Nephron progenitor cell (in vitro differentiated cells): Measurements from ENCODE around the gene THSD4.
A peak's percentile ranks its signal among the peaks of the same experiment; 100 is the strongest.

Experiments used
- DNase-seq: peaks from one replicate; pipeline ENCODE4 v3.0.0; 2021
- H3K27ac Mint-ChIP-seq: 2 replicates; pipeline ENCODE4 v1.8.0; 2021; ENCODE audit warnings: mild to moderate bottlenecking, moderate library complexity, mixed read lengths
- H3K27me3 Mint-ChIP-seq: 2 replicates; pipeline ENCODE4 v1.8.0; 2021; ENCODE audit warnings: mild to moderate bottlenecking, low read depth, mixed read lengths; ENCODE audit not compliant: poor library complexity
- H3K36me3 Mint-ChIP-seq: 2 replicates; pipeline ENCODE4 v1.8.0; 2021; ENCODE audit warnings: low read depth, mixed read lengths
- H3K4me1 Mint-ChIP-seq: 2 replicates; pipeline ENCODE4 v1.8.0; 2021; ENCODE audit warnings: mixed read lengths
- H3K4me3 Mint-ChIP-seq: 2 replicates; pipeline ENCODE4 v1.8.0; 2021; ENCODE audit warnings: mild to moderate bottlenecking, moderate library complexity, mixed read lengths
- H3K9me3 Mint-ChIP-seq: 2 replicates; pipeline ENCODE4 v1.8.0; 2021; ENCODE audit warnings: mild to moderate bottlenecking, moderate library complexity, mixed read lengths
- TF ChIP-seq, protein P1 (sequence below): fragments of 200-600 bp; sonication (generic); IDR thresholded peaks from 2 replicates; pipeline ENCODE4 v1.5.0; 2021; ENCODE audit warnings: antibody characterized with exemption

THSD4 gene

DNA sequence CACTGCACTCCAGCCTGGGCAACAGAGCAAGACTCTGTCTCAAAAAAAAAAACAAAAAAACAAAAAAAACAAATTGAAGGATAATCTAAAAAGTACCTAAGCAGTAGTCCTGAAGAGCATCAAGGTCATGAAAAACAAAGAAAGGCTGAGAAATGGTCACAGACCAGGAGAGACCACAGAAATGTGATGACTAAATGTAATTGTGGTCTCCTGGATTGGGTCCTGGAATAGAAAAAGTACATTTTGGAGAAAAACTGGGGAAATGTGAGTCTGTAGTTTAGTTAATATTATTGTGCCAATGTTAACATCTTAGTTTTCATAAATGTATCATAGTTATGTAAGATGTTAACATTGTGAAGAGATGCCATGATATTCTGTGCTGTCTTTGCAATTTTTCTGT is 427.6 kb downstream of the THSD4 start:
- no peak for DNase-seq
- Mint-ChIP-seq H3K36me3 (peaks cover 11% of the 10 kb centered on the region), H3K27ac (no peak overlapping the region), H3K4me3 (no peak overlapping the region), H3K4me1 (peaks cover 50% of the 10 kb centered on the region), H3K27me3 (peaks cover 9% of the 10 kb centered on the region), H3K9me3 (peaks cover 9% of the 10 kb centered on the region)
- TF ChIP-seq, protein P1, sequence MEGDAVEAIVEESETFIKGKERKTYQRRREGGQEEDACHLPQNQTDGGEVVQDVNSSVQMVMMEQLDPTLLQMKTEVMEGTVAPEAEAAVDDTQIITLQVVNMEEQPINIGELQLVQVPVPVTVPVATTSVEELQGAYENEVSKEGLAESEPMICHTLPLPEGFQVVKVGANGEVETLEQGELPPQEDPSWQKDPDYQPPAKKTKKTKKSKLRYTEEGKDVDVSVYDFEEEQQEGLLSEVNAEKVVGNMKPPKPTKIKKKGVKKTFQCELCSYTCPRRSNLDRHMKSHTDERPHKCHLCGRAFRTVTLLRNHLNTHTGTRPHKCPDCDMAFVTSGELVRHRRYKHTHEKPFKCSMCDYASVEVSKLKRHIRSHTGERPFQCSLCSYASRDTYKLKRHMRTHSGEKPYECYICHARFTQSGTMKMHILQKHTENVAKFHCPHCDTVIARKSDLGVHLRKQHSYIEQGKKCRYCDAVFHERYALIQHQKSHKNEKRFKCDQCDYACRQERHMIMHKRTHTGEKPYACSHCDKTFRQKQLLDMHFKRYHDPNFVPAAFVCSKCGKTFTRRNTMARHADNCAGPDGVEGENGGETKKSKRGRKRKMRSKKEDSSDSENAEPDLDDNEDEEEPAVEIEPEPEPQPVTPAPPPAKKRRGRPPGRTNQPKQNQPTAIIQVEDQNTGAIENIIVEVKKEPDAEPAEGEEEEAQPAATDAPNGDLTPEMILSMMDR: no peak

DNA sequence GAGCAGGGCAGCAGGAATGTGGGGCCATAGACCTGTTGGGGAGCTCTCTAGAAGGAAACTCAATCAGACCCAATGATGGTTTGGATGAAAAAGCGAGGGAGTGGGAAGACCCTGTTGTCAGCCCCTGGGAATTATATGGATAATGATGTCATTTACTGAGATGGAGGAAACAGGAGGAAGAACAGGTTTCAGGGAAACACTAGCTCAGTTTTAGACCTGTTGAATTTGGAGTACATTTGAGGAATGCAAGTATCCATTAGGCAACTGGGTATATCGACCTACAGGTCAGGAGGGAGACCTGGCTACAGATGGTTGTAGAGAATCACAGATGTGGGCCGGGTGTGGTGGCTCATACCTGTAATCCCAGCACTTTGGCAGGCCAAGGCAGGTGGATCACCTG is 428.1 kb downstream of the THSD4 start:
- DNase-seq: no peak
- Mint-ChIP-seq H3K4me1 (peaks cover 51% of the 10 kb centered on the region), H3K27ac (no peak overlapping the region), H3K9me3 (peaks cover 9% of the 10 kb centered on the region), H3K36me3 (peaks cover 11% of the 10 kb centered on the region), H3K27me3 (peaks cover 9% of the 10 kb centered on the region), H3K4me3 (no peak overlapping the region)
- TF ChIP-seq, protein P1: no peak

DNA sequence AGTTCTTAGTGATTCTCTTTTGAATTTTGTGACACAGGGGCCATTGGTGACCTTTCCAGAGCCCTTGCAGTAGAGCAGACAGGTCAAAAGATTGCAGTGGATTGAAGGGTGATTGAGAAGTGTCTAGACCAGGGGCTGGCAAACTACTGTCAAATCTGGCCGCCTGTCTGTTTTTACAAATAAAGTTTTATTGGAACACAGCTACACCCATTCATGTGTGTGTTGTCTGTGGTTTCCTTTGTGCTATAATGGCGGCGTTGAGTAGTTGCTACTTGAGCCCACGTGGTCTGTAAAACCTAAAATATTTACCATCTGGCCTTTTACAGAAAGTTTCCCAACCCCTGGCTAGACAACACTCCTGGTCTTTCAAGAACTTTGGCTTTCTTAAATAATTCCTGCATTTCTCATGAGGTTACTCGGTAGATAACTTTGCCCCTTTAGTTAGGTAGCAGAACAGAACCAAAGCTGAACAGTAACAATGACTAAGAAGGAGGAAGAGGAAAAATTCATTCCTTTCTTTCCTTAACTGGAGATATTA is 430.0 kb downstream of the THSD4 start:
- no peak for DNase-seq
- TF ChIP-seq, protein P1: no peak
- peaks cover 9% of the 10 kb centered on the region for H3K9me3 Mint-ChIP-seq
- no peak overlapping the region for H3K4me3 Mint-ChIP-seq
- peaks cover 5% of the 10 kb centered on the region for H3K27me3 Mint-ChIP-seq
- no peak overlapping the region for H3K27ac Mint-ChIP-seq
- peaks cover 53% of the 10 kb centered on the region for H3K4me1 Mint-ChIP-seq
- peaks cover 11% of the 10 kb centered on the region for H3K36me3 Mint-ChIP-seq

DNA sequence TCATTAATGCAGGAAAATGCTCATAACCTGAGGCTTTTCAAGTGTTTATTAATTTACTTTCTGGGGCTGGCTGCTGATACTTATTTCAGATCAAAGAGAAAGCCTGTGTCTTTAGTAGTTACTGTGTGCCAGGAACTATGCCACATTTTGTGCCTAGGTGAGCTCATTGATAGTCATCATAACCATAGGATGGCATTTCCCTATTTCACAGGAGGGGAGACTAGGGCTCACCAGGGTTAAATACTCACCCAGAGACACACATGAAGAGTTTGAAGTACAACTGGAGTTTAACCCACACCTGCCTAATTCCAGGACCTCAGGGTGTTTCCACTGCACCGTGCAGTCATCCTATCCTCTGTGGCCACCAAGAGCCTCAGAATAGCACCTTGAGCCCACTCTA is 430.7 kb downstream of the THSD4 start:
- DNase-seq: no peak
- TF ChIP-seq, protein P1: no peak
- H3K27me3 Mint-ChIP-seq: peaks cover 5% of the 10 kb centered on the region
- H3K27ac Mint-ChIP-seq: no peak overlapping the region
- H3K4me1 Mint-ChIP-seq: peaks cover 53% of the 10 kb centered on the region
- H3K4me3 Mint-ChIP-seq: no peak overlapping the region
- H3K36me3 Mint-ChIP-seq: peaks cover 11% of the 10 kb centered on the region
- peaks cover 9% of the 10 kb centered on the region for H3K9me3 Mint-ChIP-seq

DNA sequence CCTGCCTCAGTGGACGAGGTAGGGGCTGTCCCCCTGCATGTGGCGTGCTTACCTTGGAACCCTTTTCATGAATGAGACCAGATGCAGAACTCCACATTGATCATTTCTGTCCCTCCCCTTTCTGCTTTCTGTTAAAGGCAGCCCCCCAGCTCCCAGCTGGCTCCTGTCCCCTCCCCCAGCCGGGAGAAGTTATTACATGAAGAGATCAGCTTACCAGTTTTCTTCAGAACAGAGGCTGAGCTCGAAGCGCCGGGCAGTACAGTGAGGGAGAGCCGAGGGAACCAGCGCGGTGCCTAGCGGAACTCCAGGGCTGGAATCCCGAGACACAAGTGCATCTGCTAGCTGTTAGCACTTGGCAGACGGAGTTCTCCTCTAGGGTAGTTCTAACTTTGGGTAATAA is 431.7 kb downstream of the THSD4 start:
- H3K4me1 Mint-ChIP-seq: peaks cover 53% of the 10 kb centered on the region
- H3K27me3 Mint-ChIP-seq: peaks cover 5% of the 10 kb centered on the region
- H3K36me3 Mint-ChIP-seq: peaks cover 6% of the 10 kb centered on the region
- H3K4me3 Mint-ChIP-seq: peak overlapping the region; percentile 53
- TF ChIP-seq, protein P1: no peak
- peaks cover 9% of the 10 kb centered on the region for H3K9me3 Mint-ChIP-seq
- DNase-seq: peak; percentile 61
- H3K27ac Mint-ChIP-seq: peak overlapping the region; percentile 55

DNA sequence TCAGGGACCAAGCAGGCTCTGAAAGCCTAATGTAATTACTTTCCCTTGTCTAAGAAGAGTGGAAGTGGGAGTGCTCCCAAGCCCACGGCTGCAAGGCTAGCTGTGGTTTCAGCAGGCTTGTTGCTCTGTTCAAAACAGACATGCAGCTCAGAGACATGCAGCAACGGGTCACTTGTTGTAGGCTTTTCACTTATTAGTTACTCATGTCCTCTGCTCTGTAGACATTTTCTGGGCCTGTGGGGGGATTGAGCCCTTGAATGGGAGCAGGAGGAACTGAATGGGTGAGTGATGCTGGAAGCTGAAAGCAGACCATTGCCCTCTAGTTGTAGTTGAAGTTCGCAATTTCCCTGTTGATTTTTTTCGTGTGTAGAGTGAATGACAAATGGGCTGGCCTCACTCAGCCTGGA is 433.1 kb downstream of the THSD4 start:
- no peak for DNase-seq
- peaks cover 6% of the 10 kb centered on the region for H3K9me3 Mint-ChIP-seq
- no peak overlapping the region for H3K27ac Mint-ChIP-seq
- H3K4me3 Mint-ChIP-seq: peak overlapping the region; percentile 53
- peaks cover 5% of the 10 kb centered on the region for H3K27me3 Mint-ChIP-seq
- TF ChIP-seq, protein P1: no peak
- peaks cover under 1% of the 10 kb centered on the region for H3K36me3 Mint-ChIP-seq
- H3K4me1 Mint-ChIP-seq: peaks cover 53% of the 10 kb centered on the region
